Measurements from ENCODE around the gene TAF15.

DNA sequence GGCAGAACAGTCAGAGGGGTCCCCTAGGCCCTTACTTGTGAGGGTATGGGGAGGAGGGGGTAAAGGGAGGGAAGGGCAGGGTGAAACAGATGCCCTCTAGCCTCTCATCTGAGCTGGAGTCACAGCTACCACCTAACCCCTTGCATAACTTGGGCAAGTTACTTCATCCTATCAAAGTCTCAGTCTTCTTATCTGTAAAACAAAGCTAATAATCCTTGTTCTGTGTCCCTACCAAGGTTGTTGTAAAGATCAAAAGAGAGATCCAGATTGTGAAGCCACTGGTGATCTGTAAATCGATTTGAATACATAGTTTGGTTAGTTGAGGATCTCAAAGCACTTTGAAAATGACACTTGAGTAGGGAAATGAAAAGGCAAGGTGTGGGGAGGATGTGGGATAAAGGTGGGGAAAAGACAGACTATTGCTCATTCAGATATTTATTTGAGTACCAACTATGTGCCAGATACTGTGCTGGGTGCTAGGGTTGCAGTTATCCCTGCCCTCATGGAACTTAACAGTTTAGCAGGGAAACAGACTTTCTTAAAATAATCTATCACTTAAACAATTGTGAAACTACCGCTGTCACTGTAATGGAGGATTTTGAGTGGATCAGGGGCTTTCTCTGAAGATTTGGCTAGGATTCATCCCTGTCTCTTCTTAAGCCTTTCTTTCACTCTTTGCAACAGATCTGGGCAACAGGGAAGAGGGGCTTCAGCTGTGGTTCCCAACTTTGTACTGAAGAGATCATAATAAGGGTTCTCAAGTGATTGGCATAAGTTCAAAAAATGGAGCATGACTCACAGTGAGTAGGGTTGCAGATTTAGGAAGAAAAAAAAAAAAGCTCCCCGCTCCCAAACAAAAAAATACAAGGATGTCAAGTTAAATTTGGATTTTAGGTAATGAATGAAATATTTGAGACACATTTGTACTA, 56.4 kb downstream of the TAF15 start:
- TF ChIP-seq, protein P1, sequence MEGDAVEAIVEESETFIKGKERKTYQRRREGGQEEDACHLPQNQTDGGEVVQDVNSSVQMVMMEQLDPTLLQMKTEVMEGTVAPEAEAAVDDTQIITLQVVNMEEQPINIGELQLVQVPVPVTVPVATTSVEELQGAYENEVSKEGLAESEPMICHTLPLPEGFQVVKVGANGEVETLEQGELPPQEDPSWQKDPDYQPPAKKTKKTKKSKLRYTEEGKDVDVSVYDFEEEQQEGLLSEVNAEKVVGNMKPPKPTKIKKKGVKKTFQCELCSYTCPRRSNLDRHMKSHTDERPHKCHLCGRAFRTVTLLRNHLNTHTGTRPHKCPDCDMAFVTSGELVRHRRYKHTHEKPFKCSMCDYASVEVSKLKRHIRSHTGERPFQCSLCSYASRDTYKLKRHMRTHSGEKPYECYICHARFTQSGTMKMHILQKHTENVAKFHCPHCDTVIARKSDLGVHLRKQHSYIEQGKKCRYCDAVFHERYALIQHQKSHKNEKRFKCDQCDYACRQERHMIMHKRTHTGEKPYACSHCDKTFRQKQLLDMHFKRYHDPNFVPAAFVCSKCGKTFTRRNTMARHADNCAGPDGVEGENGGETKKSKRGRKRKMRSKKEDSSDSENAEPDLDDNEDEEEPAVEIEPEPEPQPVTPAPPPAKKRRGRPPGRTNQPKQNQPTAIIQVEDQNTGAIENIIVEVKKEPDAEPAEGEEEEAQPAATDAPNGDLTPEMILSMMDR (IDR thresholded peaks at IDR 0.05; ENCODE audit: low read depth, low read length, poor library complexity, severe bottlenecking): no peak
- no peak for TF ChIP-seq EZH2phosphoT487 (IDR thresholded peaks at IDR 0.05; ENCODE audit: borderline replicate concordance, low read length)
